Anterior cingulate cortex (tissue), 58 donors: Measurements from ENCODE around the gene TGM2.
"Not testable (repeated sequence)": the region's sequence is repeated elsewhere in the genome, so short reads cannot be mapped to it uniquely, and the experiment has no call there.

ENCODE experiments used
- DNase-seq, 58 donors: peaks; one replicate each; lab custom pipeline; 2025; lab: John Stamatoyannopoulos, UW

The TGM2 gene

DNA sequence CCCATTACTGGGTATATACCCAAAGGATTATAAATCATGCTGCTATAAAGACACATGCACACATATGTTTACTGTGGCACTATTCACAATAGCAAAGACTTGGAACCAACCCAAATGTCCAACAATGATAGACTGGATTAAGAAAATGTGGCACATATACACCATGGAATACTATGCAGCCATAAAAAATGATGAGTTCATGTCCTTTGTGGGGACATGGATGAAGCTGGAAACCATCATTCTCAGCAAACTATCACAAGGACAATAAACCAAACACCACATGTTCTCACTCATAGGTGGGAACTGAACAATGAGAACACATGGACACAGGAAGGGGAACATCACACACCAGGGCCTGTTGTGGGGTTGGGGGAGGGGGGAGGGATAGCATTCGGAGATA lies 57.7 kb downstream of the TGM2 start:
- DNase-seq = not testable (repeated sequence)

DNA sequence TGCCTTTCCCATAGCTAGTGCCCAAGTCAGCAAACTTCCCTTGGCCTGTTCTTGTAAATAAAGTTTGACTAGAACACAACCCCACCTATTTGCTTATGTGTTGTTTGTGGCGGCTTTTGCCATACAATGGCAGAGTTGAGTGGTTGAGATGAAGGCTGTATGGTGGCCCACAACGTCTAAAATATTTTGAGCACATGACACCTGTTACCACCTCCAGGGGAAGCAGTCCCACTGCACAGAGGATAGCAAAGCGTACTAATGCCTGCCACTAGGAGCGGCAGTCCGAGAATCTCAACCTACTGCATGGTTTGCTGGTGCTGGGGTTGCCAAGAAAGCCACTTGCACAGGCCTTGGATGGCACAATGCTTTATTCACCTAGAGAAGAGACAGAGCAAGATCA lies 58.6 kb downstream of the TGM2 start:
- no peak for DNase-seq

DNA sequence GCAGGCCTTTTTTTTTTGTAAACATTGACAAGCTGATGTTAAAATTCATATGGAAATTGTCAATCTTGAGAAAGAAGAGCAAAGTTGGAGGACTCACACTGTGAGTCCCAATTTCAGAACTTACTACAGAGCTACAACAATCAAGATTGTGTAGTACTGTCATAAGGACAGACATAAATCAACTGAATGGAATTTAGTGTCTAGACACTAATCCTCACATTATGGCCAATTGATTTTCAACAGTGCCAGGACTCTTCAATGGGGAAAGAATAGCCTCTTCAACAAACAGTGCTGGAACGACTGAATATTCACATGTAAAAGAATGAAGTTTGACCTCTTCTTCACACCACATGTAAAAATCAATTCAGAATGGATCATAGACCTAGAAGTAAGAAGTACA lies 60.8 kb downstream of the TGM2 start:
- DNase-seq = no peak

DNA sequence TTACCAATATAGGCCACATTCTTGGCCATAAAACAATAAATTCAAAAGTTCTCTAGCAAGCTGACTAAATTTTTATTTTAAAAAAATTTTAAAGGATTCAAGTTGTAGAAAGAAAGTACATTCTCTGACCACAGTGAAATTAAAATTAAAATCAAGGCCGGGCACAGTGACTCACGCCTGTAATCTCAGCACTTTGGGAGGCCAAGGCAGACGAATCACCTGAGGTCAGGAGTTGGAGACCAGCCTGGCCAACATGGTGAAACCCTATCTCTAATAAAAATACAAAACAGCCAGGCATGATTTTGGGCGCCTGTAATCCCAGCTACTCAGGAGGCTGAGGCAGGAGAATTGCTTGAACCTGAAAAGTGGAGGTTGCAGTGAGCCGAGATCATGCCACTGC lies 62.9 kb downstream of the TGM2 start:
- not testable (repeated sequence) for DNase-seq

DNA sequence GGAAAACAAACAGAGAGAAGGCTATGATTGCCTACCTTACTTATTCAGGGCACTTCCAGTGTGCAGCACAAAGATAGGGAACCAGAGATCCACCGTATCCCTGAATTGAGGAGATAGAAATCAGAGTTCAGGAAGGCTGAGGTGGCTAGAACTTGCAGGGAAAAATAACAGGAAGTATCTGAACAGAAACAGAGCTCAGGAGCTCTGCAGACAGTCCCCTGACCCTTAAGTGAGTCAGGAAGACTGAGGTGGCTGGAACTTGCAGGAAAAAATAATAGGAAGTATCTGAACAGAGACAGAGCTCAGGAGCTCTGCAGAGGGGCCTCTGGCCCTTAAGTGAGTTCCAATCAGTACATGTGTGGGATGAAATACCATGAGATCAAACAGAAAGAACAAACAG lies 66.1 kb downstream of the TGM2 start:
- no peak for DNase-seq

DNA sequence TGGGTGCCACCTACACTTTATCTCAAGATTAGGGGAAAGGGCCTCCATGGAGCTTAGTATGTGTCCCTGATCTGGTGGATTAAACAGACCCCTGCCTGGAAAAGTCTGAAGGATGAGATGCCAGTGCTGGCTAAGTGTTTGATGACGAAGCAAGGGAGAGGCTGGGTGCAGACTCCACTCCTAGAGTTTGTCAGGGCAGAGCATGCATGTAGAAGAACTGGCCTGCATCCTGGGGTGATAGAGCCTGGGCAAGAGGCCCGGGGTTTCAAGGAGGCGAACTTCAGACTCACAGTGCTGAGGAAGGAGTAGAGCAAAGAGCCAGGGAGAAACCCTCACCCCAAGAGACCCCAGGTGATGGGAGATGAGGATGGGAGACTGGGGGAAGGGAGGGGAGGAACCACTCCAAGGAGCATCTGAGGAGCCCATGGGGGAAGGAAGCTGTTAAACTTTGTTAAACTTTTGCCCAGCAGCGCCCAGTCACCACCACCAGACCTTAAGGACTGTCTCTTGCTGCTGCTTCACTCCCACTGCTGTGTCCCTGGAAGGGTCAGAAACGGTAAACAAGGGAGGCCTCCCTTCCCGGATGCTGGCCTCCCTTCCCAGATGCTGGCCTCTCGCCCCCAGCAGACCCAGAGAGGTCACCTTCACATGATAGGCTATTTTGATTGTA lies 69.9 kb downstream of the TGM2 start:
- no peak for DNase-seq

DNA sequence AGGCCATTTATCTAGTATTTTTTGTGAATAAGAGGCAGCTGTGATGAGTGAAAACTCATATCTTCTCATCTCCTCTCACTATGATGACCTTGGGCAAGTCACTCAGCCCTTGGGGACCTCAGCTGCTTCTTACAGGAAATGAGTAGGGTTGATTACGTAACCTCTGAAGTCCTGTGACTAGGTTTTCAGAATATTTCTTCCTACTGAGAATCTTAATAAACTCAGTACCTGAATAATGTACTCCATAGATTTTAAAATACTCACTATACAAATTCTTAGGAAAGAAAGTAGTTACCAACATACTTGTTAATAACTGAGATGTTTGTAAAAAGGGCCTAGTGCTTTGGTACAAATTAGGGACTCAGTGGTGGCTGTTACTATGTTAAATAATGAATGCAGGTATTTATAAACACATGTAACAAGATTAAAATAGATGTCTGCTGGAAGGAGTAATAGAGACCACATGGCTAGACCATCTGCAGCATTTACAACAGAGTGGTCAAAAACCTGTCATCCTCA lies 70.6 kb downstream of the TGM2 start:
- DNase-seq = no peak

DNA sequence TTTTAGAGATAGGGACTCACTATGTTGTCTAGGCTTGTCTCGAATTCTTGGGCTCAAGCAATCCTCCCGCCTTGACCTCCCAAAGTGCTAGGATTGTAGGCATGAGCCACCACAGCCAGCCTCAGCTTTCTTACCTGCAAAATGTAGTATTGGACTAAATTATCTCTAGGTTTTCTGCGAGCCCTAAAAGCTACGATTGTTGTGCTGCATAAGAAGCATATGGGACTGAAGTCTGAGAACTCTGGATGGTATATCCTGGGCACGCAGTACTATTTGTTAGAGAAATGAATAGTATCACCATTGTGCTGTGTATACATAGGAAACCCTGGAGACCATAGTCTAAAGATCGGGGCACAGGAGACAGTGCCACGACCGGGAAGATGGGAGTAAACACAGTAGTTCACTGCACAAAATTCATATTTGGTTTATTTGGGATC lies 71.4 kb downstream of the TGM2 start:
- no peak for DNase-seq

DNA sequence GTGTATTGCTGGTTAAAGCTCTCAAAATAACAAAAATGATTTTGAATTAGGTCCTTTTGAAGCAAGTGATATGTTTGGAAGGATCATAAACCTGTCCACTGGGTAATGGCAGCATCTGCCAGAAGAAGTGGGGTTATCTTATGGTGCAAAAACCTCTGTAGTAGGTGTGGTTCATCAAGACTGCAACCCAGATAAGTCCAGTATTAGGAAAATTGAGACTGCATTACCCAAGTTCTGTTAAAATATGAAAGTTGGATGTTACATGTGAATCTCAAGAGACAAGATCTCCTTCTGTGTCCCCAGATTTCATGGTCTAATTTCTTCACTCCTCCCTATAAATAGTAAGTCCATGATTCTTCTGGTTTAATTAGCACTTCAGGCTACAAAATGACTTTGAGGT lies 72.2 kb downstream of the TGM2 start:
- no peak for DNase-seq

DNA sequence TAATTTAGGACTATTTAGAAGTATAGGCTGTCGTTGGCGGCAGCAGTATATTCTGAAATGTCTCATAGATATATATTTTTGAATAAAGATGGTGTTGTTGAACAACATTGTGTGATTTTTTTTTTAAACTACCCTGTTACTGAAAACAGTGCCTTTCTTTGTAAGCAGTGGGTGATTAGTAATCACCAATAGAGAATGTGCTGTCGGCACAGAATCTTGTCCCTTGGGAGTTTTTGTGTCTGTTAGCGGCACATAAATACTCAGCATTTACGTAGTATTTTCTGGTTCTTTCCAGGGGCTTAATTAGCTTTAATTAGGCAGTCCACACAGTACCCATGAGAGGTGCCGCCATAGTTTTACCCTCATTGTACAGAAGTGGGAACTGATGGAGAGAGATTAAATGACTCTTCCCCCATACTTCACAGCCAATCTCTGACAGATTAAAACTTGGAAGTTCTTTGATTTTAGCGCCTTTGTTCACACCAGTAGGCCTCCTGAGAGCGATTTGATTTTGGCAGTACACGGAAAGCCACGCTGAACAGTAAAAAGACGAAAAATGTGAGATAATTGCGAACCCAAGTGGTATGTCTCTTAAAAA lies 72.7 kb downstream of the TGM2 start:
- no peak for DNase-seq

DNA sequence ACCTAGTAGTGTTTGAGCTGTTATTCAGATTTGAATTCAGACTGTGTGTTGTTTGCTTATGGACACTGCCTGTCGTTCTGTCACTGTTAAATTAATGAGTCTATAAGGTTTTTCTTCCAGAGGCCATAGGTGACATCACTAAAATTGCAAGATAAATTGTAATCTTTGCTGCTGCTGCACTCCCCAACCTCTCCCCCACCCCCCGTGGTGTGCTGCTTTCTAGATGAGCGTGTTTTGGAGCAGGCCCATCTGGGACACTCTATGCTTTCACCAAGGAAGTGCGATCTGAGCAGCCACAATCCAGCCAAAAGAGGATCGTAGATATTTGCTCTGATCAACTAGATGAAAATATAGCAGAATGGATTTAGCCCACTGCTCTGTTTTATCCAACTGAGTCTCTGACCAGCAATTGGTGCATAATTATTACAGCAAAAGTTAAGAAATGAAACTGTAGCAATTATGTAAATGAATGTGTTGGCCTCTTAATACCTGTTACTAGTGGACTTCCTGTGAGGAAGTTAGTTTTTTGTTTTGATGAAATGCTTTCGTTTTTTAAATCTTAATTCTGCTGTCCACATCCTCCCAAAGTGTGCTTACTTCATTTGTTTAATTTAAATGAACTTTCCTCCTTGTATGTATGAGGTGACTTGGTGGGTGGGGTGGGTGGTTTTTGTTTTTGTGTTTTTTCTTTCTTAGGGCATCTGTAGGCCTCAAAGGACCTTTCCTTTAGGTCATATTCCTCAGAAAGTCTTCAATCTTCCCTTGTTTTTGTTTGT lies 73.4 kb downstream of the TGM2 start:
- no peak for DNase-seq

DNA sequence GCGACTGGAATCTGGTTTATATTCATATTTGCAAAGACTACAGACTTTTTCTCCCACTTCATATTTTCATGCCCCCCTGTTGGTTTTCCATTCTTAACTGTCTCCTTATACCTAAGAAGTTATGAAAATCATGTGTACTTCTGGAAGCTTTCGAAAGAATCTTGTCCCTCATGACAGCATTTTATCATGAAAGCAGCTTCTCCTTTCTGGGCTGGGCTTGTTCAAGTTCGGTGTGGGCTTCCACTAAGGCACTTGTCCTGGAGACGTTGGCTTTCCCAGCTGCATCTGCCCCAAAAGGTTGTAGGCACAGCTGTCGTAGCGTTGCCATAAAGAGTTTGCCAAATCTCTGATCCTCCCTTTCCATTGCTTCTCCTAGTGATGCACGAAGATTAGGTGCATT lies 75.0 kb downstream of the TGM2 start:
- no peak for DNase-seq

DNA sequence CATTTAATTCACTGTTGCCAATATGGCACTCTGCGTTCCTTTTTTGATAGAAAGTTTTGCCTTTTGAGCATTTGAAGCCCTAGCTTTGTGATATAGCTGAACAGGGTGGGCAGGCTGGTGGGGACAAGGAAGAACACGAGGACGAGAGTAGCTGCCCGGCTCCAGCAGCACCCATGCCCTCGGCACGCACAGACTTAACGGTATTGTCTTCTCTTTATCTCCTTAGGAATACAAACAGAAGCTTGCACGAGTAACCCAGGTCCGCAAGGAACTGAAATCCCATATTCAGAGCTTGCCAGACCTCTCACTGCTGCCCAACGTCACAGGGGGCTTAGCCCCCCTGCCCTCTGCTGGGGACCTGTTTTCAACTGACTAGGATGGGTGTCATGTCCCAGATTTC lies 75.6 kb downstream of the TGM2 start:
- no peak for DNase-seq

DNA sequence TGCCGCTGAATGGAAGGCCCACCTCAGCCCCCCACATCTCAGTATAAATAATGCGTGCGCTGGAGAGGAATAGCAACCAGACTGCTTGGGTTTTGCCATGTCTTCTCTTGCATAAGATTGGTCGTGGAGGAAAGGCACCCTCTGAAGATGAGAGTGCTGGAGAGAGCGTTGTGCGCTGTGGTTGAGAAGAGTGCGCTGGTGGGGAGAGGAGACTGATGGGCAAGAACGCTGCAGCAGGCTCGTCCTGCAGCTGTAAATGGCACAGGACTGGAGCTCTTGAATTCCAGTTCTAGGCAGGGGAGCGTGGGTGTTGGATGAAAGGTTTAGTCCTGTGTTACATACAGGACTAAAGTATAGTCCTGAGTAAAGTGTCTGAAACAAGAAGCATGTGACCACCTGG lies 80.0 kb downstream of the TGM2 start:
- no peak for DNase-seq

DNA sequence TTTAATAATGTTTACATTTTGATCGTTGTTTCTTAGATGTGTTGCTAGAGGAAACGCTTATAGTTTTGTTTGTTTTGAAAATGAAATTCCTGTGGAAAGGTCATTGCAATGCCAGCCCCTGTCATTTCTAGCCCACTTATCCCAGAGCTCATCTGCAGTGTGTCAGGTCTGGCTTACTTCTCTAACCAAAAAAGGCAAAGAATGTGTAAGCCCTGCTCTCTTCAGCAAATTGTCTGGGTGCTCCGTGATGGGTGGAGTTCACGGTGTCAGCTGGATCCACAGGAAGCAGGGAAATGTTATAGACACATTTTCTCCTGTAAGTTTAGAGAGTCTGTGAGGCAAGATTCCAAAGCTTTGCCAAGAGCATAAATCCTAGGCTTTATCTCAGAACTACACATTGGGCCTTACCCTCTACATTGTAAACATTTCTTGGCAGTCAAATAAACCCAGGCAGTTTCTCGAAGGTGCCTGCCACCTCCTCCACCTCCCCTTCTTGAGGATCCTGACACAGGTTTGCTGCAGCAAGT lies 80.6 kb downstream of the TGM2 start:
- DNase-seq = no peak

DNA sequence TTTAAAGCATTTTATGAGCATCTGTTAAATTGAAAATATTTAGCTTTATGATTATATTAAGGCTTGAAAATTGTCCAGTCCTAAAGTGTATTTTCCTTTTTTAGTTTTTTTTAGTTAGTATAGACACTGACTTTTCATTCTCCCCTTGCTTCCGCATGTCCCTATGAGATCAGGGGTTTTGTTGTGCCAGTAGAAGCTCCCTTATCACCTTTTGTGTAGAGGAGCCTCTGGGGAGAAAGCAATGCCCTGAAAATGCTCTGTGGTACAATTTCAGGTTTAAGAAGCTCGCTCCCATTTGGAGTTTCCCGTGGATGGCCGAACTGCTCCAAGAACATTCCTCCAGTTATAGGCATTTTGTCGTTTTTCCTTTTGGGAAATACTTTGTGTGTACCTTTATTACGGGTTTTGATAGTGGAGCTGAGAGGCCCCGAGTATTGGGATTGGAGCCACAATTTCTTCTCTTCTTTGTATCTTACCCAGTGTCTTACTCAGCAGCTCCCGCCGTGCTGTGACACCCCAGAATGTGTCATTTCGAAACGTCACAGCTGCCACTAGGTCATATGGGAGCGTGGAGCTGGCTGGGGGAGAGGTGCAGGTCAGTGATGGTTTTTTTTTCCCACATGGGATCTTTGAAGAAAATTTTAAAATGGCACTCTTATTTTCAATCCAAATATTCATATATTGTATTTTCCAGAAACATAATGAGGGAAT lies 81.6 kb downstream of the TGM2 start:
- DNase-seq = no peak

DNA sequence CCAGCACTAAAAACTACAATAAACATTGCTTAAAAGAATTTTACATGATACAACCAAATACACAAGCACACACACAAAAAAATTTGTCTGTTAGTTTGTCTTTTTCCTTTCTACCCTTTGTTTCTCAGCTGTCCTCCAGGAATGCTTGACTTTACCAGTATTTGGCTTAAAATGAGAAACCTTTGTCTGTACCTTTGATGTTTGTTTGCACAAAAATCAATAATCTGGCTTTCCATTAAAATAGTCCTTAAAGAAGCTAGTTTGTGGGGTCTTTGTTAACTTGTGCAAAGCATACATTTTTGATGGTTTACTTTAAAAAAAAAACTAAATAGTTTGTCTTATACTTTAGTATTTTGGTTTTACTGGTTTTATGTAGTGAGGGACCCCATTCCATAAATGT lies 82.2 kb downstream of the TGM2 start:
- no peak for DNase-seq

DNA sequence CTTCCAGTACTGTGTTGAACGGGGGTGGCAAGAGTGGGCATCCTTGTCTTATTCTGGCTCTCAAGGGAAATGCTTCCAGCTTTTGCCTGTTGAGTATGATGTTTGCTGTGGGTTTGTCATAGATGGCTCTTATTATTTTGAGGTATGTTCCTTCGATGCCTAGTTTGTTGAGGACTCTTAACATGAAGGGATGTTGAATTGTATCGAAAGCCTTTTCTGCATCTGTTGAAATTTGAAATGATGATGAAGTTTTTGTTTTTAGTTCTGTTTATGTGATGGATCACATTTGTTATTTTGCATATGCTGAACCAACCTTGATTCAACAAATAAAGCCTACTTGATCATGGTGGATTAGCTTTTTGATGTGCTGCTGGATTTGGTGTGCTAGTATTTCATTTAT lies 83.5 kb downstream of the TGM2 start:
- no peak for DNase-seq

DNA sequence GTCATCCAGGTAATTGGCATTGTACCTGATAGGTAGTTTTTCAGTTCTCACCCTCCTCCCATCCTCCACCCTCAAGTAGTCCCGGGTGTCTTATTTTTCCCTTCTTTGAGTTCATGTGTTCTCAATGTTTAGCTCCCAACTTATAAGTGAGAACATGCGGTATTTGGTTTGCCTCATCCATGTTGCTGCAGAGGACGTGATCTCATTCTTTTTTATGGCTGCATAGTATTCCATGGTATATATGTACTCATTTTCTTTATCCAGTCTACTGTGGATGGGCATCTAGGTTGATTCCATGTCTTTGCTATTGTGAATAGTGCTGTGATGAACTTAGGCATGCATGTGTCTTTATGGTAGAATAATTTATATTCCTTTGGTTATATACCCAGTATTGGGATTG lies 85.7 kb downstream of the TGM2 start:
- no peak for DNase-seq

DNA sequence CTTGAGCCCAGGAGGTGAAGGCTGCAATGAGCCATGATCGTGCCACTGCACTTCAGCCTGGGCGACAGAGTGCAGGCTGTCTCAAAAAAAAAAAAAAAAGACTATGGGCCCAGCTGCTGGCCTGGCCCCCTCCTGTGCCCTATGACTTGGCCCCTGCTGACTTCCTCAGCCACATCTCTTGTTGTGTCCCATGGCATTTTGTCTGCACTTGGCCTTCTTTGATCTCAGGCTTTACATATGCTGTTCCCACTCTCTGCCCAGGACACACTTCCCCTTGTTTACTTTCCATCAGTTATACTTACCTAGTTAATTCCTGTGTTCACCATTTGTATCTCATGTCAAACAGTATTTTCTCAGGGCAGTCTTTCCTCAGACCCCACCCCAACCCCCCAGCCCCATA lies 87.0 kb downstream of the TGM2 start:
- DNase-seq = no peak
